A549 (cell line): ENCODE results near the gene HSD17B7. TPM values are rescaled to one million over a fixed set of nuclear protein-coding genes. Genes with fewer than 3 reads are reported as not detected.

Source experiments
- ATAC-seq, 2 experiments: fragments of 200-7000 bp in 1 of 2; fragments of >200 bp in 1 of 2; cut with Nextera tagmentation in 1 of 2; cut with Tn5 transposase in 1 of 2; 3 replicates each; pipeline versions ENCODE4 v1.8.0 to v1.9.1; 2018 to 2020; ENCODE audit warnings: mild to moderate bottlenecking in 1 of 2, moderate library complexity in 1 of 2
- CTCF ChIA-PET: fragments of 300-600 bp; sonication (Branson Sonifier 250); formaldehyde crosslinking; extraction: SDS; loops from one replicate; lab custom pipeline; 2021; ENCODE audit warnings: antibody characterized with exemption, inconsistent platforms; lab: Yijun Ruan, JAX
- POLR2A ChIA-PET: fragments of 350-600 bp; formaldehyde crosslinking; extraction: SDS; loops from one replicate; lab custom pipeline; 2021; ENCODE audit warnings: antibody characterized with exemption, inconsistent platforms; lab: Yijun Ruan, JAX
- DNase-seq, 2 experiments: peaks; one replicate each; pipeline versions ENCODE4 v3.0.0 to v3.0.0-alpha.2; 2011 to 2016; ENCODE audit warnings: low read depth in 1 of 2, low spot score in 1 of 2
- FAIRE-seq: peaks from 2 replicates; lab custom pipeline; 2011; peaks lifted over from hg19 to GRCh38; lab: Jason Lieb, UNC
- H3K27ac ChIP-seq, 2 experiments: fragments of >200 bp; sonication (Bioruptor Twin); formaldehyde crosslinking; 3 replicates each; pipeline ENCODE4 v1.5.1; 2016 to 2017
- H3K4me1 ChIP-seq: fragments of >200 bp; sonication (Bioruptor Twin); formaldehyde crosslinking; 3 replicates; pipeline ENCODE4 v1.6.1; 2016
- H3K4me2 ChIP-seq: fragments of >200 bp; sonication (Bioruptor Twin); formaldehyde crosslinking; 3 replicates; pipeline ENCODE4 v1.6.1; 2016
- H3K4me3 ChIP-seq: fragments of >200 bp; sonication (Bioruptor Twin); formaldehyde crosslinking; 3 replicates; pipeline ENCODE4 v1.5.1; 2016
- H3K9me3 ChIP-seq: fragments of >200 bp; sonication (Bioruptor Twin); formaldehyde crosslinking; 3 replicates; pipeline ENCODE4 v1.6.1; 2016
- ATOH8 ChIP-seq: fragments of 250-450 bp; sonication (Bioruptor Pico); IDR thresholded peaks from 2 replicates; pipeline ENCODE4 v1.5.0; 2020; ENCODE audit warnings: low read depth, mild to moderate bottlenecking, moderate library complexity
- BCL3 ChIP-seq: fragments of >200 bp; sonication (Bioruptor Twin); formaldehyde crosslinking; IDR thresholded peaks from 3 replicates; pipeline ENCODE4 v1.6.1; 2016
- BHLHE40 ChIP-seq: IDR thresholded peaks from 2 replicates; pipeline ENCODE4 v1.6.1; 2012; ENCODE audit warnings: low read depth, low read length, inconsistent platforms
- CBX2 ChIP-seq: fragments of 200-600 bp; sonication (generic); IDR thresholded peaks from 2 replicates; pipeline ENCODE4 v1.6.1; 2016; ENCODE audit warnings: low read depth, mild to moderate bottlenecking, borderline replicate concordance
- CBX8 ChIP-seq: fragments of 200-600 bp; sonication (generic); IDR thresholded peaks from 2 replicates; pipeline ENCODE4 v1.6.1; 2016
- CTCF ChIP-seq: fragments of >200 bp; sonication (Bioruptor Twin); formaldehyde crosslinking; IDR thresholded peaks from 3 replicates; pipeline ENCODE4 v1.5.1; 2016
- EHF ChIP-seq: fragments of 250-450 bp; sonication (Bioruptor Pico); IDR thresholded peaks from 2 replicates; pipeline ENCODE4 v1.5.0; 2020; ENCODE audit warnings: mild to moderate bottlenecking
- ESRRA ChIP-seq: fragments of 150-350 bp; IDR thresholded peaks from 2 replicates; pipeline ENCODE4 v1.6.1; 2014; ENCODE audit warnings: mild to moderate bottlenecking, low read length, borderline replicate concordance
- FOSB ChIP-seq: fragments of 250-450 bp; sonication (Bioruptor Pico); IDR thresholded peaks from 2 replicates; pipeline ENCODE4 v1.5.0; 2020; ENCODE audit warnings: mild to moderate bottlenecking, moderate library complexity
- HMGXB4 ChIP-seq: fragments of 250-450 bp; sonication (Bioruptor Pico); IDR thresholded peaks from 2 replicates; pipeline ENCODE4 v1.5.0; 2021; ENCODE audit warnings: mild to moderate bottlenecking, moderate library complexity, borderline replicate concordance
- HOXA7 ChIP-seq: fragments of 250-450 bp; sonication (Bioruptor Pico); IDR thresholded peaks from 2 replicates; pipeline ENCODE4 v1.5.0; 2020; ENCODE audit warnings: mild to moderate bottlenecking, moderate library complexity
- KDM1A ChIP-seq: fragments of 200-600 bp; sonication (generic); IDR thresholded peaks from 2 replicates; pipeline ENCODE4 v1.6.1; 2016; ENCODE audit warnings: low read depth, mild to moderate bottlenecking
- KDM5A ChIP-seq: fragments of 200-600 bp; sonication (generic); IDR thresholded peaks from 2 replicates; pipeline ENCODE4 v1.6.1; 2016; ENCODE audit warnings: antibody characterized with exemption, mild to moderate bottlenecking
- MYC ChIP-seq: IDR thresholded peaks from 2 replicates; pipeline ENCODE4 v1.6.1; 2012; ENCODE audit warnings: mild to moderate bottlenecking, inconsistent platforms, low read length, improper control_type of control experiment, borderline replicate concordance
- NPAS2 ChIP-seq: fragments of 250-450 bp; sonication (Bioruptor Pico); IDR thresholded peaks from 2 replicates; pipeline ENCODE4 v1.8.0; 2022; ENCODE audit warnings: mild to moderate bottlenecking, moderate library complexity, borderline replicate concordance
- POLR2A ChIP-seq: IDR thresholded peaks from 2 replicates; pipeline ENCODE4 v1.6.1; 2012; ENCODE audit warnings: mild to moderate bottlenecking, low read length
- POLR2AphosphoS2 ChIP-seq: conservative IDR thresholded peaks from 2 replicates; pipeline ENCODE4 v1.6.1; 2012; ENCODE audit warnings: low read length, improper control_type of control experiment, inconsistent platforms
- RAD21 ChIP-seq, 2 experiments: fragments of >200 bp in 1 of 2; sonication (Bioruptor Twin) in 1 of 2; formaldehyde crosslinking in 1 of 2; IDR thresholded peaks in 1 of 2; conservative IDR thresholded peaks in 1 of 2; 2 replicates in 1 of 2; 3 replicates in 1 of 2; pipeline ENCODE4 v1.6.1; 2012 to 2018; ENCODE audit warnings: inconsistent platforms in 1 of 2
- RARB ChIP-seq: fragments of 250-450 bp; sonication (Bioruptor Pico); IDR thresholded peaks from 2 replicates; pipeline ENCODE4 v1.8.0; 2021; ENCODE audit warnings: mild to moderate bottlenecking, moderate library complexity
- RCOR1 ChIP-seq: fragments of 150-350 bp; IDR thresholded peaks from 2 replicates; pipeline ENCODE4 v1.6.1; 2014; ENCODE audit warnings: antibody characterized with exemption, low read length, low read depth
- SMC3 ChIP-seq: fragments of >200 bp; sonication (Bioruptor Twin); formaldehyde crosslinking; IDR thresholded peaks from 3 replicates; pipeline ENCODE4 v1.6.1; 2018; ENCODE audit warnings: inconsistent platforms
- SREBF2 ChIP-seq: fragments of 450-650 bp; IDR thresholded peaks from 2 replicates; pipeline ENCODE4 v1.6.1; 2014; ENCODE audit warnings: mild to moderate bottlenecking, moderate library complexity
- ZC3H11A ChIP-seq: fragments of 450-650 bp; IDR thresholded peaks from 2 replicates; pipeline ENCODE4 v1.6.1; 2014; ENCODE audit warnings: antibody characterized with exemption, mild to moderate bottlenecking
- ZFP36 ChIP-seq: fragments of 450-650 bp; IDR thresholded peaks from 2 replicates; pipeline ENCODE4 v1.6.1; 2014; ENCODE audit warnings: borderline replicate concordance; ENCODE audit not compliant: partially characterized antibody
- WGBS: methylation state at CpG from one replicate; pipeline ENCODE4 v1.1.6; 2017; ENCODE audit errors: missing lambda C conversion rate; 5-methylcytosine and 5-hydroxymethylcytosine counted together
- polyA plus RNA-seq, 4 experiments: library from polyadenylated mRNA; depleted of rRNA in 3 of 4; stranded (reverse); fragments of >200 nt; fragmentation: RNase III in 1 of 4; extraction: RNeasy Plus Mini Kit Qiagen cat#74134 plus additional on column Dnase treatment in 1 of 4; gene quantifications; 2 replicates in 3 of 4; 3 replicates in 1 of 4; pipeline ENCODE4 v1.2.3, GENCODE V29; 2011 to 2017
- TF ChIP-seq, protein P1 (sequence below): fragments of 450-650 bp; IDR thresholded peaks from 2 replicates; pipeline ENCODE4 v1.6.1; 2014; ENCODE audit warnings: antibody characterized with exemption

HSD17B7 gene
- polyA plus RNA-seq, 2 of the 4 experiments (the other 2 are of a cell fraction): 14.0 to 22.1 TPM

GRCh38 chr1:162847839-162848453, 57.4 kb downstream of the HSD17B7 start:
- H3K4me3 ChIP-seq: no peak overlapping the region
- DNase-seq (peak; percentile 30 to 76), FAIRE-seq (no peak), ATAC-seq (peak in 1 of 2 experiments; percentile 76; a peak in 3 of 6 replicates)
- 5% methylated on average over 3 of the region's 3 CpGs for WGBS
- TF ChIP-seq KDM1A (no peak), CBX8 (no peak), ZC3H11A (no peak), RCOR1 (no peak), RAD21 (conservative IDR thresholded peaks at IDR 0.05 in 1 of 2, IDR thresholded peaks at IDR 0.05 in 1 of 2) (peak; percentile 77 to 83), SMC3 (peak; percentile 60), EHF (CRISPR knock-in tag) (no peak), CBX2 (no peak), SREBF2 (no peak), RARB (CRISPR knock-in tag) (no peak), BHLHE40 (no peak), HMGXB4 (CRISPR knock-in tag) (no peak), ESRRA (no peak), HOXA7 (CRISPR knock-in tag) (no peak), MYC (no peak), KDM5A (no peak), CTCF (peak; percentile 90), ATOH8 (CRISPR knock-in tag) (no peak), NPAS2 (no peak), BCL3 (no peak), POLR2A (no peak), ZFP36 (no peak), FOSB (no peak), POLR2AphosphoS2 (no peak)
- TF ChIP-seq, protein P1, sequence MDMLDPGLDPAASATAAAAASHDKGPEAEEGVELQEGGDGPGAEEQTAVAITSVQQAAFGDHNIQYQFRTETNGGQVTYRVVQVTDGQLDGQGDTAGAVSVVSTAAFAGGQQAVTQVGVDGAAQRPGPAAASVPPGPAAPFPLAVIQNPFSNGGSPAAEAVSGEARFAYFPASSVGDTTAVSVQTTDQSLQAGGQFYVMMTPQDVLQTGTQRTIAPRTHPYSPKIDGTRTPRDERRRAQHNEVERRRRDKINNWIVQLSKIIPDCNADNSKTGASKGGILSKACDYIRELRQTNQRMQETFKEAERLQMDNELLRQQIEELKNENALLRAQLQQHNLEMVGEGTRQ: no peak
- no peak overlapping the region for H3K27ac ChIP-seq
- no peaks in the 10 kb centered on the region for H3K4me1 ChIP-seq
- ChIA-PET POLR2A (no interaction called here), CTCF (interaction anchor here (0.6 to 3.6 kb wide), 21 partner anchors 10 to 792 kb away, joined by 3 to 42 read pairs (median 4); partner anchors contain the start of gene CCDC190)
- H3K9me3 ChIP-seq: no peaks in the 10 kb centered on the region
- no peak overlapping the region for H3K4me2 ChIP-seq
